HFFc6 (cell line): ENCODE results near the gene EYA4. TPM values are rescaled to one million over a fixed set of nuclear protein-coding genes. Genes with fewer than 3 reads are reported as not detected.

Experiments used
- DNase-seq: peaks from one replicate; pipeline ENCODE4 v3.0.0-alpha.2; 2018
- H3K27ac Mint-ChIP-seq: 2 replicates; pipeline ENCODE4 v1.8.0; 2020; ENCODE audit warnings: mild to moderate bottlenecking, mixed read lengths
- H3K27me3 Mint-ChIP-seq: 2 replicates; pipeline ENCODE4 v1.8.0; 2021; ENCODE audit warnings: mild to moderate bottlenecking, moderate library complexity, mixed read lengths; ENCODE audit not compliant: insufficient read depth
- H3K36me3 Mint-ChIP-seq: 2 replicates; pipeline ENCODE4 v1.8.0; 2021; ENCODE audit warnings: low read depth, mixed read lengths
- H3K4me1 Mint-ChIP-seq: 2 replicates; pipeline ENCODE4 v1.8.0; 2020; ENCODE audit warnings: low read depth, mixed read lengths
- H3K4me3 Mint-ChIP-seq: 2 replicates; pipeline ENCODE4 v1.8.0; 2020; ENCODE audit warnings: mild to moderate bottlenecking, moderate library complexity, mixed read lengths
- H3K9me3 Mint-ChIP-seq: 2 replicates; pipeline ENCODE4 v1.8.0; 2020; ENCODE audit warnings: mild to moderate bottlenecking, mixed read lengths
- total RNA-seq, 6 experiments: library from RNA; stranded (reverse); fragmentation: NEBNext Ultra II Directional; extraction: Animal tissue kit (Norgen Biotek cat#: 25700); gene quantifications; 2 replicates in 1 of 6; 3 replicates in 5 of 6; pipeline ENCODE4 v1.2.3, GENCODE V29; 2021
- TF ChIP-seq, protein P1 (sequence below): fragments of 200-600 bp; sonication (generic); IDR thresholded peaks from 2 replicates; pipeline ENCODE4 v1.5.0; 2021; ENCODE audit warnings: antibody characterized with exemption, mild to moderate bottlenecking

EYA4 gene
- total RNA-seq, 6 experiments from 2014 or later, result not detected

- DNase-seq, result no peak
- Mint-ChIP-seq H3K9me3 (no peaks in the 10 kb centered on the region), H3K4me1 (no peaks in the 10 kb centered on the region), H3K4me3 (no peak overlapping the region), H3K36me3 (no peaks in the 10 kb centered on the region), H3K27me3 (no peaks in the 10 kb centered on the region), H3K27ac (no peak overlapping the region)
- TF ChIP-seq, protein P1, sequence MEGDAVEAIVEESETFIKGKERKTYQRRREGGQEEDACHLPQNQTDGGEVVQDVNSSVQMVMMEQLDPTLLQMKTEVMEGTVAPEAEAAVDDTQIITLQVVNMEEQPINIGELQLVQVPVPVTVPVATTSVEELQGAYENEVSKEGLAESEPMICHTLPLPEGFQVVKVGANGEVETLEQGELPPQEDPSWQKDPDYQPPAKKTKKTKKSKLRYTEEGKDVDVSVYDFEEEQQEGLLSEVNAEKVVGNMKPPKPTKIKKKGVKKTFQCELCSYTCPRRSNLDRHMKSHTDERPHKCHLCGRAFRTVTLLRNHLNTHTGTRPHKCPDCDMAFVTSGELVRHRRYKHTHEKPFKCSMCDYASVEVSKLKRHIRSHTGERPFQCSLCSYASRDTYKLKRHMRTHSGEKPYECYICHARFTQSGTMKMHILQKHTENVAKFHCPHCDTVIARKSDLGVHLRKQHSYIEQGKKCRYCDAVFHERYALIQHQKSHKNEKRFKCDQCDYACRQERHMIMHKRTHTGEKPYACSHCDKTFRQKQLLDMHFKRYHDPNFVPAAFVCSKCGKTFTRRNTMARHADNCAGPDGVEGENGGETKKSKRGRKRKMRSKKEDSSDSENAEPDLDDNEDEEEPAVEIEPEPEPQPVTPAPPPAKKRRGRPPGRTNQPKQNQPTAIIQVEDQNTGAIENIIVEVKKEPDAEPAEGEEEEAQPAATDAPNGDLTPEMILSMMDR, result no peak
Observed at GRCh38 chr6:133339543-133340384, 98.6 kb downstream of the EYA4 start.

GRCh38 chr6:133340557-133340956 is 99.4 kb downstream of the EYA4 start:
- Mint-ChIP-seq H3K27me3 (no peaks in the 10 kb centered on the region), H3K4me3 (no peak overlapping the region), H3K27ac (no peak overlapping the region), H3K9me3 (no peaks in the 10 kb centered on the region), H3K4me1 (no peaks in the 10 kb centered on the region), H3K36me3 (no peaks in the 10 kb centered on the region)
- TF ChIP-seq, protein P1, result no peak
- no peak for DNase-seq

- H3K9me3 Mint-ChIP-seq, result no peaks in the 10 kb centered on the region
- no peak overlapping the region for H3K27ac Mint-ChIP-seq
- H3K27me3 Mint-ChIP-seq, result no peaks in the 10 kb centered on the region
- H3K4me1 Mint-ChIP-seq, result no peaks in the 10 kb centered on the region
- H3K36me3 Mint-ChIP-seq, result no peaks in the 10 kb centered on the region
- no peak for DNase-seq
- TF ChIP-seq, protein P1, result no peak
- no peak overlapping the region for H3K4me3 Mint-ChIP-seq
Observed at GRCh38 chr6:133341607-133342158, 100.5 kb downstream of the EYA4 start.

DNA sequence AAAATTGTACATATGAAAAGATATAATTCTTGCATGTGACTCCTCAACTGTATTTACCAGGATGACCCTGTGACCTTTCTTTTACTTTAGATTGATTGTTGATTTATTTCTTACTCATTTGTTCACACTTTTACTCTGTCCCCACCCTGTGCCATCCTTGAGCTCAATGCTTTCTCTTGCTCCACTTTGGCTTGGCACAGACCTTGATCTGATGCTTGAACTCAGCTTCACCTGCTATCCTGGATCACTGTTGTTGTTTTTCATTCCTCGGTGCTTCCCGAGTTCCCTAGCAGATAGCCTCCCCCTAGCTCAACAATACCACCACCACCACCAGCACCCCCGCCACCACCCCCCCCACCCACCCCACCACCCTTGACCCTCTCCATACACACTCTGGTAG is 102.1 kb downstream of the EYA4 start:
- no peaks in the 10 kb centered on the region for H3K9me3 Mint-ChIP-seq
- no peaks in the 10 kb centered on the region for H3K4me1 Mint-ChIP-seq
- H3K27me3 Mint-ChIP-seq, result no peaks in the 10 kb centered on the region
- TF ChIP-seq, protein P1, result no peak
- no peak overlapping the region for H3K27ac Mint-ChIP-seq
- no peak for DNase-seq
- H3K36me3 Mint-ChIP-seq, result no peaks in the 10 kb centered on the region
- H3K4me3 Mint-ChIP-seq, result no peak overlapping the region

DNA sequence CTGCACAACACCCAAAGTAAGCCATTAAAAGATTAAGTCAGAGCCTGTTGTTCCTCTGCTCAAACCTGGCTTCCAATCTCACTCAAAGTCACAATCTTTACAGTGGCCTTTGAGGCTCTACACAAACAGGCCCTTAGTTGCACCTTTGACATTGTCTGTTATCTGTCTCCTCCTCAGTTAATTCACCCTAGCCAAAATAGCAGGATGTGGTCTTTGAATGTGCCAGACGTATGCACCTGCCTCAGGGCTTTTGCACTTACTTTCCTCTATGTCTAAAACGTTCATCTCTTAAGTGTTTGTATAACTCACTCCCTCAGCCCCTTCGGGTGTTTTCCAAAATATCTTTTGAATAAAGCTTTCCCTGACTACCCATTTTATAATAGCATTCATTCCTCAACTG is 107.7 kb downstream of the EYA4 start:
- TF ChIP-seq, protein P1, result no peak
- no peaks in the 10 kb centered on the region for H3K27me3 Mint-ChIP-seq
- H3K27ac Mint-ChIP-seq, result no peak overlapping the region
- H3K36me3 Mint-ChIP-seq, result no peaks in the 10 kb centered on the region
- peaks cover 8% of the 10 kb centered on the region; the same call in 1 of the 2 replicates for H3K9me3 Mint-ChIP-seq
- DNase-seq, result no peak
- no peak overlapping the region for H3K4me3 Mint-ChIP-seq
- H3K4me1 Mint-ChIP-seq, result no peaks in the 10 kb centered on the region
